Measurements from ENCODE around the gene CREB3L2. TPM values are rescaled to one million over a fixed set of nuclear protein-coding genes. Genes with fewer than 3 reads are reported as not detected.

Gene CREB3L2
- total RNA-seq, 1 experiment from 2014 or later: 41.2 TPM

DNA sequence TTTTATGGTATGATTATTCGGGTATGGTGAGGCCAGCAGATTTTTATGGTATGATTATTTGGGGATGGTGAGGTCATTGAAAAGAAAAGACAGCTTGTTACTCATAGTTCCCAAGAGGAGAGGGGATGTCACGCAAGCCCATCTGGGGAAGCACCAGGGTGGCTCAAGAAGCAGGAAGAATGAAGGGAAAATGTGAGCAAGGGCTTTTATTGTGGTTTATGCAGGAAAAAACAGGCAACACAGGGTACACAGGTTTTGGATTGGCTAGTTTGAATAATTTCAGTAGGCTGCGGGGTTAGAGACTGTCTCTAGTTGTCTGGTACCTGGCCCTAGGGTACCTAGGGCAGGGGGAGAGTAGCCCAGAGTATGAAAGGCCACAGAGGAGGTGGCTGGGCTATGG, 128.4 kb downstream of the CREB3L2 start:
- H3K27ac ChIP-seq: no peak overlapping the region
- H4K20me1 ChIP-seq (ENCODE audit: insufficient read depth): no peaks in the 10 kb centered on the region
- H2AFZ ChIP-seq: no peak overlapping the region
- H3K9me2 ChIP-seq (ENCODE audit: insufficient read depth): no peaks in the 10 kb centered on the region
- DNase-seq: no peak
- no peaks in the 10 kb centered on the region for H3K27me3 ChIP-seq (ENCODE audit: insufficient read depth, low read depth)
- H3K79me2 ChIP-seq (ENCODE audit: low read depth): no peaks in the 10 kb centered on the region
- TF ChIP-seq, protein P1, sequence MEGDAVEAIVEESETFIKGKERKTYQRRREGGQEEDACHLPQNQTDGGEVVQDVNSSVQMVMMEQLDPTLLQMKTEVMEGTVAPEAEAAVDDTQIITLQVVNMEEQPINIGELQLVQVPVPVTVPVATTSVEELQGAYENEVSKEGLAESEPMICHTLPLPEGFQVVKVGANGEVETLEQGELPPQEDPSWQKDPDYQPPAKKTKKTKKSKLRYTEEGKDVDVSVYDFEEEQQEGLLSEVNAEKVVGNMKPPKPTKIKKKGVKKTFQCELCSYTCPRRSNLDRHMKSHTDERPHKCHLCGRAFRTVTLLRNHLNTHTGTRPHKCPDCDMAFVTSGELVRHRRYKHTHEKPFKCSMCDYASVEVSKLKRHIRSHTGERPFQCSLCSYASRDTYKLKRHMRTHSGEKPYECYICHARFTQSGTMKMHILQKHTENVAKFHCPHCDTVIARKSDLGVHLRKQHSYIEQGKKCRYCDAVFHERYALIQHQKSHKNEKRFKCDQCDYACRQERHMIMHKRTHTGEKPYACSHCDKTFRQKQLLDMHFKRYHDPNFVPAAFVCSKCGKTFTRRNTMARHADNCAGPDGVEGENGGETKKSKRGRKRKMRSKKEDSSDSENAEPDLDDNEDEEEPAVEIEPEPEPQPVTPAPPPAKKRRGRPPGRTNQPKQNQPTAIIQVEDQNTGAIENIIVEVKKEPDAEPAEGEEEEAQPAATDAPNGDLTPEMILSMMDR (conservative IDR thresholded peaks at IDR 0.05): no peak
- no peak for TF ChIP-seq EZH2 (IDR thresholded peaks at IDR 0.05; ENCODE audit: low read depth)
- no TSS peak for BruUV-seq (replicated peaks)
- no peaks in the 10 kb centered on the region for H3F3A ChIP-seq (ENCODE audit: insufficient read depth, low read depth)
- H3K4me3 ChIP-seq: no peak overlapping the region
- ChIA-PET POLR2A (ENCODE audit: unreplicated experiment) (no interaction called here), CTCF (no interaction called here)
- peaks cover 6% of the 10 kb centered on the region; the same call in 1 of the 2 replicates for H3K4me1 ChIP-seq (replicated peaks; ENCODE audit: insufficient read depth)
- H3K36me3 ChIP-seq (ENCODE audit: low read depth): peaks cover 5% of the 10 kb centered on the region; the same call in 1 of the 2 replicates
- intact Hi-C loops (cut with micrococcal nuclease; ENCODE audit: unreplicated experiment): no loop called here
- H3K4me2 ChIP-seq: no peak overlapping the region
- no peaks in the 10 kb centered on the region for H3K9me3 ChIP-seq (ENCODE audit: insufficient read depth, low read depth)

- no peaks in the 10 kb centered on the region for H3F3A ChIP-seq (ENCODE audit: insufficient read depth, low read depth)
- peaks cover 8% of the 10 kb centered on the region; the same call in 1 of the 2 replicates for H3K36me3 ChIP-seq (ENCODE audit: low read depth)
- peaks cover 6% of the 10 kb centered on the region; the same call in 1 of the 2 replicates for H3K4me1 ChIP-seq (replicated peaks; ENCODE audit: insufficient read depth)
- H4K20me1 ChIP-seq (ENCODE audit: insufficient read depth): no peaks in the 10 kb centered on the region
- no peak for TF ChIP-seq EZH2 (IDR thresholded peaks at IDR 0.05; ENCODE audit: low read depth)
- TF ChIP-seq, protein P1 (conservative IDR thresholded peaks at IDR 0.05): no peak
- H3K79me2 ChIP-seq (ENCODE audit: low read depth): no peaks in the 10 kb centered on the region
- intact Hi-C loops (cut with micrococcal nuclease; ENCODE audit: unreplicated experiment): no loop called here
- H3K9me3 ChIP-seq (ENCODE audit: insufficient read depth, low read depth): no peaks in the 10 kb centered on the region
- POLR2A ChIA-PET (ENCODE audit: unreplicated experiment): interaction anchor here (0.7 kb wide), 1 partner anchor 193 kb away, joined by 9 read pairs; no protein-coding TSS in a partner anchor
- H3K27me3 ChIP-seq (ENCODE audit: insufficient read depth, low read depth): no peaks in the 10 kb centered on the region
- no TSS peak for BruUV-seq (replicated peaks)
- DNase-seq: no peak
- no peak overlapping the region for H3K27ac ChIP-seq
- no peaks in the 10 kb centered on the region for H3K9me2 ChIP-seq (ENCODE audit: insufficient read depth)
- CTCF ChIA-PET: no interaction called here
- H2AFZ ChIP-seq: no peak overlapping the region
- no peak overlapping the region for H3K4me2 ChIP-seq
- no peak overlapping the region for H3K4me3 ChIP-seq
Observed at GRCh38 chr7:137871170-137871915, 130.5 kb downstream of the CREB3L2 start.

DNA sequence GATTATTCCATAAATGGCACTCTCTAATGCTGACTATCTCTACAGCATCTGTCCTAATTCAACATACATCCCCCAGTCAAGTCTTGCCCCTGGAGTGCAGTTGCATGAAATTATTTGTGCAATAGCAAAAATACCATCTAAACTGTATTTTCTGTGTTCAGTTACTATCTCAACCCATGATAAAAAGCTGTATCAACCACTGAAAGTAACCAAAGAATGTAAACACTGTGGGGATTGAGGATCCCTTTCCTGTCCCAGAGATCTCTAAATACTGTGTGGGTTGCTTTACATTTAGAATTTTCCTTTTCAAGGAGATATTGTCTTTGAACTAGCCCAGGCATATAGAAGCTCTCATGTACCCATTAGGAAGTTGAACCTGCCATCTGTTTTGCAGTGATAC, 131.2 kb downstream of the CREB3L2 start:
- POLR2A ChIA-PET (ENCODE audit: unreplicated experiment): interaction anchor here (0.7 kb wide), 1 partner anchor 192 kb away, joined by 9 read pairs; no protein-coding TSS in a partner anchor
- no TSS peak for BruUV-seq (replicated peaks)
- CTCF ChIA-PET: no interaction called here

More for the DNA sequence above, 131.2 kb downstream of the CREB3L2 start:
- Histone ChIP-seq H3K4me1 (replicated peaks; ENCODE audit: insufficient read depth) (peaks cover 6% of the 10 kb centered on the region; the same call in 1 of the 2 replicates), H2AFZ (no peak overlapping the region), H3K4me3 (no peak overlapping the region), H3K27me3 (ENCODE audit: insufficient read depth, low read depth) (no peaks in the 10 kb centered on the region), H3K36me3 (ENCODE audit: low read depth) (peaks cover 4% of the 10 kb centered on the region; the same call in 1 of the 2 replicates), H3K79me2 (ENCODE audit: low read depth) (no peaks in the 10 kb centered on the region), H3F3A (ENCODE audit: insufficient read depth, low read depth) (no peaks in the 10 kb centered on the region), H4K20me1 (ENCODE audit: insufficient read depth) (no peaks in the 10 kb centered on the region), H3K4me2 (no peak overlapping the region), H3K27ac (no peak overlapping the region), H3K9me2 (ENCODE audit: insufficient read depth) (no peaks in the 10 kb centered on the region), H3K9me3 (ENCODE audit: insufficient read depth, low read depth) (no peaks in the 10 kb centered on the region)
- intact Hi-C loops (cut with micrococcal nuclease; ENCODE audit: unreplicated experiment): no loop called here
- TF ChIP-seq EZH2 (IDR thresholded peaks at IDR 0.05; ENCODE audit: low read depth): no peak
- TF ChIP-seq, protein P1 (conservative IDR thresholded peaks at IDR 0.05): no peak
- no peak for DNase-seq

All from PC-9 (cell line).